ENCODE results near the gene SERINC5.
"Not testable (repeated sequence)": the region's sequence is repeated elsewhere in the genome, so short reads cannot be mapped to it uniquely, and the experiment has no call there.

The SERINC5 gene

GRCh38 chr5:80141147-80141671 is 114.6 kb downstream of the SERINC5 start:
- DNase-seq (ENCODE audit: low spot score) (no peak), ATAC-seq (ENCODE audit: low read depth) (no peak)
- Histone ChIP-seq H3K27ac (ENCODE audit: poor library complexity, severe bottlenecking) (no peak overlapping the region), H3K9me3 (ENCODE audit: severe bottlenecking) (no peaks in the 10 kb centered on the region), H3K4me1 (ENCODE audit: insufficient read depth, poor library complexity, severe bottlenecking) (no peaks in the 10 kb centered on the region), H3K27me3 (ENCODE audit: insufficient read depth, poor library complexity, severe bottlenecking) (no peaks in the 10 kb centered on the region), H3K4me3 (ENCODE audit: severe bottlenecking) (no peak overlapping the region), H3K36me3 (ENCODE audit: low read depth) (no peaks in the 10 kb centered on the region)
- TF ChIP-seq CTCF (IDR thresholded peaks at IDR 0.05; ENCODE audit: poor library complexity, severe bottlenecking), result no peak

GRCh38 chr5:80140496-80140895 is 115.4 kb downstream of the SERINC5 start:
- H3K4me1 ChIP-seq (ENCODE audit: insufficient read depth, poor library complexity, severe bottlenecking), result no peaks in the 10 kb centered on the region
- no peak overlapping the region for H3K4me3 ChIP-seq (ENCODE audit: severe bottlenecking)
- H3K27ac ChIP-seq (ENCODE audit: poor library complexity, severe bottlenecking), result no peak overlapping the region
- DNase-seq (ENCODE audit: low spot score), result no peak
- H3K9me3 ChIP-seq (ENCODE audit: severe bottlenecking), result no peaks in the 10 kb centered on the region
- H3K36me3 ChIP-seq (ENCODE audit: low read depth), result no peaks in the 10 kb centered on the region
- no peak for TF ChIP-seq CTCF (IDR thresholded peaks at IDR 0.05; ENCODE audit: poor library complexity, severe bottlenecking)
- ATAC-seq (ENCODE audit: low read depth), result no peak
- no peaks in the 10 kb centered on the region for H3K27me3 ChIP-seq (ENCODE audit: insufficient read depth, poor library complexity, severe bottlenecking)

- no peak for DNase-seq (ENCODE audit: low spot score)
- Histone ChIP-seq H3K36me3 (ENCODE audit: low read depth) (no peaks in the 10 kb centered on the region), H3K27me3 (ENCODE audit: insufficient read depth, poor library complexity, severe bottlenecking) (no peaks in the 10 kb centered on the region), H3K4me1 (ENCODE audit: insufficient read depth, poor library complexity, severe bottlenecking) (no peaks in the 10 kb centered on the region), H3K9me3 (ENCODE audit: severe bottlenecking) (no peaks in the 10 kb centered on the region), H3K4me3 (ENCODE audit: severe bottlenecking) (no peak overlapping the region), H3K27ac (ENCODE audit: poor library complexity, severe bottlenecking) (no peak overlapping the region)
- no peak for ATAC-seq (ENCODE audit: low read depth)
- TF ChIP-seq CTCF (IDR thresholded peaks at IDR 0.05; ENCODE audit: poor library complexity, severe bottlenecking), result no peak
Measured at GRCh38 chr5:80139466-80139972, 116.3 kb downstream of the SERINC5 start.

GRCh38 chr5:80138486-80138885 is 117.4 kb downstream of the SERINC5 start:
- Histone ChIP-seq H3K4me1 (ENCODE audit: insufficient read depth, poor library complexity, severe bottlenecking) (no peaks in the 10 kb centered on the region), H3K4me3 (ENCODE audit: severe bottlenecking) (no peak overlapping the region), H3K27me3 (ENCODE audit: insufficient read depth, poor library complexity, severe bottlenecking) (no peaks in the 10 kb centered on the region), H3K27ac (ENCODE audit: poor library complexity, severe bottlenecking) (no peak overlapping the region), H3K9me3 (ENCODE audit: severe bottlenecking) (no peaks in the 10 kb centered on the region), H3K36me3 (ENCODE audit: low read depth) (no peaks in the 10 kb centered on the region)
- TF ChIP-seq CTCF (IDR thresholded peaks at IDR 0.05; ENCODE audit: poor library complexity, severe bottlenecking), result no peak
- DNase-seq (ENCODE audit: low spot score) (no peak), ATAC-seq (ENCODE audit: low read depth) (no peak)

GRCh38 chr5:80136798-80137197 is 119.0 kb downstream of the SERINC5 start:
- H3K9me3 ChIP-seq (ENCODE audit: severe bottlenecking); DNase-seq (ENCODE audit: low spot score); H3K27ac ChIP-seq (ENCODE audit: poor library complexity, severe bottlenecking); H3K27me3 ChIP-seq (ENCODE audit: insufficient read depth, poor library complexity, severe bottlenecking); H3K4me1 ChIP-seq (ENCODE audit: insufficient read depth, poor library complexity, severe bottlenecking); ATAC-seq (ENCODE audit: low read depth); H3K4me3 ChIP-seq (ENCODE audit: severe bottlenecking); H3K36me3 ChIP-seq (ENCODE audit: low read depth): not testable (repeated sequence)
